Measurements from ENCODE around the gene THSD4.

- TF ChIP-seq CTCF (conservative IDR thresholded peaks at IDR 0.05; ENCODE audit: low read length) = peak; percentile 88
- TF ChIP-seq EZH2phosphoT487 (IDR thresholded peaks at IDR 0.05; ENCODE audit: borderline replicate concordance, low read depth, low read length) = no peak
Observed at GRCh38 chr15:71448688-71449114, 333.4 kb downstream of the THSD4 start.
